Activated CD4-positive, alpha-beta T cell treated with anti-CD3 and anti-CD28 coated beads, Interleukin-2, amount 50 U/mL, for 1 hour (primary cell): ENCODE data around the gene SUSD5.
"Not testable (repeated sequence)": the region's sequence is repeated elsewhere in the genome, so short reads cannot be mapped to it uniquely, and the experiment has no call there.

Experiments
- DNase-seq: peaks from one replicate; pipeline ENCODE4 v3.0.0-alpha.2; 2020

Gene SUSD5

GRCh38 chr3:33187368-33187634, 31.3 kb downstream of the SUSD5 start:
- no peak for DNase-seq

DNA sequence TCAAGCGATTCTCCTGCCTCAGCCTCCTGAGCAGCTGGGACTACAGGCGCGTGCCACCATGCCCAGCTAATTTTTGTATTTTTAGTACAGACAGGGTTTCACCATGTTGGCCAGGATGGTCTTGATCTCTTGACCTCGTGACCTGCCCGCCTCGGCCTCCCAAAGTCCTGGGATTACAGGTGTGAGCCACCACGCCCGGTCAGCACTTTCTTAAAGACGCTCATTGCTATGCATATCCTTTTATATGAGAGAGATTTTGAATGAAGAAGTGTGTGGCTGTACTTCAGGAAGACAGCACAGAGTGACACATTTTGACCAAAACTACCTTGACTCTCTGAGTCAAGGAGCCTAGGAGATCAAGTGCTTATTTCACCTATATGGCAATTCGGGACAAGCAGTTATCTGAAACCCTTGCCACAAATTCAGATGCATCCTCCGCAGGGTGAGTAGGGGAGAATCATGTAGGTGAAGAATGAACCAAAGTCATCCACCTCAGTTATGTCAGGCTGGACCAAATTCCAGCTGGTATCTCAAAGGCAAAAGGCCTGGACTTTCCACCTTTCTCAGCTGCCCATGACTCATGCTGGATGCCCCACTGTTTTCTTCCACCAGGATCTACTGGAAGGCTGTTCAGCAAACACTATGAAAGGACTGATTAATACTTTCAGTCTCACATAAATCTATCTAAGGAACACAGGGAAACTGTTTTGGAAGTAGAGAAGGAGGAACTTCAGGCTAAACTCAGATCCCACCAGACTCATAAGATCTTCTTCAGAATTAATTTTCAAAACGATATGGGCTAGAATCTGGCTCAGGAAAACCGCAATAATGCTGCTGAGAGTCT, 31.9 kb downstream of the SUSD5 start:
- no peak for DNase-seq

DNA sequence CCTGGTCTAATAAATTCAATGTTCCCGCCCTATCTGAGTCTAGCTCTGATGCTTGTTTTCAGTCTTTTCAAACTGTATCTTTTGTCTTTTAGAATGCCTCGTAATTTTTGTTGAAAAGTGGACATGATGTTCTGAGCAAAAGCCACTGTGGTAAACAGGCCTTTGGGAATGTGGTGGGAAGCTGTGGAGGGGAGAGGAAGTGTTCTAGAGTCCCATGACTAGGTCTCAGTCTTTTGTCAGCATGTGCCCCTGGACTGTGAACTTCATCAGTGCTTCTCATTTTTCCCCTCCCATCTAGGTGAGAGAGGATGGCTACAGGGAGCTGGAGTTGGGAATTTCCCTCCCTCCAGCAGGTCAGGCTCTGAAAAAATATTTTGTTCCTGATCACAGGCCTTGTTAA, 33.7 kb downstream of the SUSD5 start:
- DNase-seq: no peak

DNA sequence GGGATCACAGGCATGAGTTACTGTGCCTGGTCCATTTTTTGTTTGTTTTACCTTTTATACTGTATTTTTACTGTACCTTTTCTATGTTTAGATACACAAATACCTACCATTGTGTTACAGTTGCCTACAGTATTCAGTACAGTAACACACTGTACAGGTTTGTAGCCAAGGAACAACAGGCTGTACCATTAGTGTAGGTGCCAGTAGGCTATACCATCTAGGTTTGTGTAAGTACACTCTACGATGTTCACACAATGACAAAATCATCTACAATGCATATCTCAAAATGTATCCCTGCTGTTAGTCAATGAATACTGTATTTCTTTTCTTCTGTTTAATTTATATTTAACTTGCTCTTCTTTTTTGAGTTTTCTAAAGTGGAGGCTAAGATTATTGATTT, 37.0 kb downstream of the SUSD5 start:
- DNase-seq: not testable (repeated sequence)

DNA sequence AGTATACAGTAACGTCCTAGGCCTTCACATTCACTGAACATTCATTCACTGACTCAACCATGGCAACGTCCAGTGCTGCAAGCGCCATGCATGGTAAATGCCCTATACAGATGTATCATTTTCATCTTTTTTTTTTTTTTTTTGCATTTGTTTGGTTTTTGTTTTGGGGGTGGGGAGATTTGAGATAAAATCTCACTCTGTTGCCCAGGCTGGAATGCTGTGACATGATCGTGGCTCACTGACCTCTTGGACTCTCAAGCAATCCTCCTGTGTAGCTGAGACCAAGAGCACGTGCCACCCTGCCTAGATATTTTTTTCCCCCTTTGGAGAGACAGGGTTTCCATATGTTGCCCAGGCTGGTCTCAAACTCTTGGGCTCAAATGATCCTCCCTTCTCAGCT, 37.4 kb downstream of the SUSD5 start:
- DNase-seq: no peak

DNA sequence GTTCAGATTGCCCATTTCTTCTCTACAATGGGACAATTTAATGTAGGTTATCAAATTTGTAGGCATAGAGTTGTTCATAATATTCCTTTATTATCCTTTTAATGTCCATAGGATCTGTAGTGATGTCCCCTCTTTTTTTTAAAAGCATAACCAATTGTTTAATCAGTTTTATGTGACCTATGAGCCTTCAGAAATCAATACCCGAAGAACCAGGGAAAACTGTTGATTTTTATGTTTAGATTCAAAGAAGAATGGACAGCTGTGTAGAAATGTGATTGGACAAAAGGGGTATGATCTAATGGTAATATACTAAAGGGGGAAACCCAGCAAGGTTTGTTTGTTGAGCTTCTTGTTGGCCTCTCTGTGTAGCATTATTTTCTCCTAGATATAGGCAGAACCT, 39.5 kb downstream of the SUSD5 start:
- no peak for DNase-seq

DNA sequence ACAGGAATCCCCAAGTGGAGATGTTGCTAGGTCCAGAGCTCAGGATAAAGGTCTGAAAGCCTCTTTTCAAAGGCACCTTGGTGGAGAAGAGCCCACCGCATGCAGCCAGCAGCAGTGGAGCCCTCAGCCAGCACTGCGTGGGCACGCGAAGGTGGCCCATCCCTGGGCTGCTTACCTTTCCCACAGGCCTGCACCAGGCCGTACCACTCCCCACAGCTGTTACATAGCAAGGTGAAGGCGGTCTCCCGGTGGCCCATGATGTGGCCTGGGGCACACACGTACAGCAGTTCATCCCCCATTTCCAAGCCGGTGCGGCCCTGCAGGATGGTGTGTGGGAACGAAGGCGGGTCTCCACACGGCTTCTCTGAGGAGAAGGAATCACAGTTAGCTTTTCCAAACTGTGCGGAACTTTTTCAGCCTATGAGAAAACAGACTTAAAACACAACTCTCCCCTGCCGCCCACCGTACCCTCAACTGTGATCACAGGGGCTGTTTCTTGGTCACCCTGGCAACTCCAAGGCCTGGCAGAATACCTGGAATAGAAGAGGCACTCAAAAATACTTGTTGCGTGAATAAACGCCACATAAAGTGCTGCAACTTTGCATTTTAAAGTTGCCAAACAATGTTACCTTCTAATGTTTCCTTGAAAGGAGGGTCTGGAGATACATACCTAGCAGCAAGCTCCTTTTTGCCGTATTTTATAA, 43.7 kb downstream of the SUSD5 start:
- DNase-seq: no peak

DNA sequence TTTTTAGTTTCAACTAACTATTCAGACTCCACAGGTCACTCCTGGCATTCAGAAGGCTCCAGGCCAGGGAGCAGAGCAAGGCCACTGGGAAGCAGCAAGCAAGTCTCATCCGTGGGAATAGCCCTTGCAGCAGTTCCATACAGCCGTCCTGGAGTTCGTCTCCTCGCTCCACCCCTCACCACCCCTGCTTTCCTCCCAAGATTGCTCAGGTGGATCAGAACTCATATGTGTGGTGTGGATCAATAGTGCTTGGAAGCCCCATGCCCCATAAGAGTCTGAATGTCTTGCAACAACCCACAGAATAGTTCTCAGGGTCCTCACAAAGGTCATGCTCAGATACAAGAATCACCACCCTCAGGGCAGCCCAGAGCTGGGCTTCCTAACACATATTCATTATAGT, 44.5 kb downstream of the SUSD5 start:
- no peak for DNase-seq

- no peak for DNase-seq
Measured at GRCh38 chr3:33173672-33174071, 44.9 kb downstream of the SUSD5 start.

DNA sequence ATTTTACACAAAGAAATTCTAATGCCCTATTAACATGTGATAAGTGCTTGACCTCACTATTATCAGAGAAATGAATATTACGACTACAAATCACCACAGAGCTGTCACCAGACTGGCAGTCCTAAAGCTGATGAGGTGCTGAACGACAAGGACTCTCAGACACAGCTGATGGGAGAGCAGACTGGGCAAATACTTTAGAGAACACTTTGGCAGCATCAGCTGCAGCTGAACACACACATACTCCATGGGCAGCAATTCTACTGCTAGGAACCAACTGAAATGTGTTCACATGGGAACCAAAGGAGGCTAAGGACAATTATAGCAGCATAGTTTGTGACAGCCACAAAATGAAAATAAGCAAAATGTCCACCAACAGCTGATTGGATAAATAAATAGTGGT, 45.5 kb downstream of the SUSD5 start:
- no peak for DNase-seq

DNA sequence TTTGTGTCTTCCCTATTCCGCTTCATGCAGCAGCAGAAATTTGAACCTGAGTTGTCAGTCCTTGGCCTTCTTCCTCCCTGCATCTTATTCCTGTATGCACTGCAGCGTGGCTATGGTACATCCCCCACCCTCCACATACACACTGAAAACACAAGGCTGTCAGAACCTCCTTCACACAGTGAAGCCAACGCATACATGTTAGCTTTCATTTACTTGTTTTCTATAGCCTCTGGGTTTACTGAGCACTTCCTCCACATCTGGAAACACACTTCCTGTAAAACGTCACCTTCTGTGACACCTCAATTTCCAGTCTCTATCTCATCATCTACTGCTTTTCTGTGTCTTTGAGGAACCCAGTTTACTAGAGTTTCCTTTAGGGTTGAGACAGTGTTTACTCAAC, 47.0 kb downstream of the SUSD5 start:
- DNase-seq: no peak

DNA sequence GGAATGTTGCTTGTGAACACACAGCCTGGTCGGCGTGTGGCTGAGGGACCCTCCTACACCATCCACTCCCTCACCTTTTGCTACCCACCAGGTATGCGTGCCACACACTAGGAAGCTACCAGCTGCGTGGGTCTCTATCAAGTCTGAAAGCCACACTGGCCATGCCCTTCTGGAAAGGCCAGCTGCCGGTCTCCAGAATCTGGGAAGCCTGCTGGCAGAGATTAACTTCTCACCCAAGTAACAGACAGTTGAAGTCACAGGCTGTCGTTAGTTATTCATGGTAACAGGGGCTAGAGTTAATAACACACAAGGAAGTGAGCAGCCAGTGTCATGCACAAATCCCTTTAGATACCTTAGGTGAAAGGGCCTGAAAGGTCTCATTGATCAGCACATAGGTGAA, 48.1 kb downstream of the SUSD5 start:
- no peak for DNase-seq

DNA sequence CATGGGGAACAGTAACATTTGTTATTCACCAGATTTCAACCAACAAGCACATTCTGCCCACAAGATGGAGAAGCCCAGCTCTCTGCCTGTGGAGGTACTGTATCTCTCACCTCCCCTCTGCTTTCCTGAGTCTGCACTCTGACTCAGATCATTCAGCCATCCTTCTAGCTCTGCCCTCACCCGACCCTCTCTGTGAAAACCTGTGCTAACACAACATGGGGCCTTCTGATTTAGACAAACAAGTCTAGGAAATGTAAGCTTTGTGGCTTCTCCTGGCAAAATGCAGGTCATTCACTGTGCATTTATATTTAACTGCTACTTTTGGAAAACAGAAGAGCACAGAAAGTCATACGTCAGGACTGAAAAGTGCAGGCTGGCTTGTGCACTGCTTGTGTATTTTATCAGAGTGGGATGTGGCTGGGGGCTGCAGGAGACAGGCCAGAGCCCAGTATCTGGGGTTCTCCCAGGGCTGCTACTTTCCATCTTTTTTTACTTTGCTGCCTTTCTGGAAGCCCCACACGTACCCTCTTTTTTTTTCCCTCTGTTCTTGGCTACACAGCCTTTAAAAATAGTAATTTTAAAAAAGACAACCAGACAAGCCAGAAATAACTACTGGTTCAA, 50.8 kb downstream of the SUSD5 start:
- no peak for DNase-seq

DNA sequence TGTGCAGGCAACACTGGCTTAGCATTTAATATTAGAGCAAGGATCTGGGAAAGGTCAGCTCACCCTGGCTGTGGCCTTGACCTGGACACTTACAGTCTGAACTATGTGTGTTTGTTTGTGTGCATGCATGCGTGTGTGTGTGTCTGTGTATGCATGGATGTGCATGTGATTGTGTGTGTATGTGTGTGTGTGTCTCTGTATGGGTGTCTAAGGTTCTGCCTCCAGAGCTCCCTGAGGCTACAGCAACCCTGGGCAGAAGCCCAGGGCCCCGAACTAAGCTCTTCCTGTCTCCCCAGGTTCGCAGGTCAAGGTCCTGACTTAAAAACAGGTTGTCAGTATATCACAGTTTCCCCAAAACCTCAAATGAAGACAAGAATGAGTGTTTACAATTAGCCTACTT, 51.3 kb downstream of the SUSD5 start:
- no peak for DNase-seq

GRCh38 chr3:33166095-33166494, 52.5 kb downstream of the SUSD5 start:
- no peak for DNase-seq

DNA sequence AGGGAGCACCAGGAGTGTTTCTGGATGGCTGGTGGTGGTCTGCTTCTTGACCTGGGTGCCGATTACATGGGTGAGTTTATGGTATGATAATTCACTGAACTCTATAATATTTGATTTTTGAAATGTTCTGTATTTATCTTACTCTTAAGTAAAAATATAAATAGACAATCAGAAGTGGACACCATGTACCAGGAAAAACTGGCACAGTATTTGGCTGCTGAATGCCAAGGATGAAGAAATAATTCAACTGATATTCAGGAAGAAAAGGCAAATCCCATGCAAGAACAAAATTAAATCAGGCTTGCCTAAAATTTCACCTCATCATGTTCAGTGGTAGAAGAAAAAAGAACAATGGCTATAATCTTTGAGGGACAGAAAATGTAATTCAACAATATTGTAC, 53.2 kb downstream of the SUSD5 start:
- DNase-seq: no peak

- not testable (repeated sequence) for DNase-seq
Measured at GRCh38 chr3:33162621-33163020, 56.0 kb downstream of the SUSD5 start.

DNA sequence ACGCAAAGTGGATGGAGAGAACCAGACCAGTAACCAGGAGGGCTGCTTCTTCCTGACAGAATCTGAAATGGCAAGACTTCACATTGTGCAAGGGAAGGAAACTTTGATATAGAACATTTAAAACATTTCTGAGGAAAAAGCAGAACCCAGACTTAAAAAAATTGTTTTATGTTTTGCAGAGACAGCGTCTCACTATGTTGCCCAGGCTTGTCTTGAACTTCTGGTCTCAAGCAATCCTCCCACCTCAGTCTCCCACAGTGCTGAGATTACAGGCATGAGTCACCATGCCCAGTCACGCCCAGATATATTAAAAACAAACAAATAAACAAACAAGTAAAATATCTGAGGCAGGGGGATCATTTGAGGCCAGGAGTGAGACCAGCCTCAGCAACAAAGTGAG, 58.6 kb downstream of the SUSD5 start:
- no peak for DNase-seq

DNA sequence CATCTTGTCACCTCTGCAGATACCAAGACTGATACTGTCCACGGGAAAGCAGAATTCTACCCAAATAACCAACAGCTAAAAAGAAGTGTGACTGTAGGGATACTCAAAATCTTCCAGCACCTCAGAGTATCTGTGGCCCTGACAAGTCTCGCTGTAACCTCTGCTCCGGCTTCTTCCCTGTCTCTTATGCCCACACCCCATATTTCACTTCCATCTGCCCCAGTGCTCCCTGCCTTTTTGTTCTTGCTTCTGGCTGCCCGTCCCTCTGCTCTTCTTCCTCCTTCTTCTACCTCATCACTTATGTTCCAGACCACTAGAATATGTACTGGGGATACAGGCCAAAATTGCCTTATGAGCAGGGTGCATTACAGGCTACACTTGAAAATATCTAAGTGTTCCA, 59.4 kb downstream of the SUSD5 start:
- no peak for DNase-seq

GRCh38 chr3:33155301-33155700, 63.3 kb downstream of the SUSD5 start:
- no peak for DNase-seq

GRCh38 chr3:33153782-33154181, 64.8 kb downstream of the SUSD5 start:
- no peak for DNase-seq

DNA sequence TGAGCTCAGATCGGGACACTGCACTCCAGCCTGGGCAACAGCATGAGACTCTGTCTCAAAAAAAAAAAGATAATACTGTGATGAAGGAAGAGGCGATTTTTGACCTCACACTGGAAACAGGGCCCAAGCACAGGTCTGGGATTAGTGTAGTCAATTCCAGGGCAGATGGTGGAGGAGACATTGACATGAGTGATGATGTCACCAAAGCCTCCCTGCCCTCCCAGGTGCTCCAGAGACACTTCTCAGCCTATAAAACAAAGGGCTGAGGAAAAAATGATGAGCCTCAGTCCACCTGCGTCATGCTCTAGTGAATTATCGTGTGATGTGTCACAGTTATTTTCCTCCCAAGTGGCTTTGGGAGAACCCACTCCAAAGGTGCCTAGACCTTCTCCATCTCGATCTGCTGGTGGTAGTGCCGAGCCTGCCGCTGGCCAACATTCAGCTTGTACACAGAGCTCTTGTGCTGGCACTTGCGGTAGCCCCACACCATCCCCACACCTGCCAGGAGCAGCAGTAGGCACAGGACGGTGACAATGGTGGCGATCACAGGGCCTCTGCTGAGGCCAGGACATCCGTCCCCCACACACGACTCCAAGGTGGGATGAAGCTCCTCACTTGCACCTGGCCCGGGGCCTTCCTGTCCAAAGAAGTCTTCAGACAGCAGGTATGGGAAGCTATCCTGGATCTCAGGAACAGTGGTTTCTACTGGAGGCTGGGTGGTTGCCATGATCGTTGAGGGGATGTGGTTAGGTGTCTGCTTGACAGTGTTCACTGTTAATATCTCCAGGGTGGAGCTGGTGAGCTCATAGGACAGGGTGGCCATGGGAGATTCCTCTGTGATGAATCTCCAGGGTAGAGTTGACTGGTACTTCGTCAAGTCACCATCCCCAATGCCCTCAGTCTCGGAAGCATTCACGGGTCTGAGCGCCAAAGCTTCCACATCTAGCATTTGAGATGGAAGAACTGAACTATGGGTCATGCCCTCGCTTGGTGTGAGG, 65.9 kb downstream of the SUSD5 start:
- DNase-seq: no peak

DNA sequence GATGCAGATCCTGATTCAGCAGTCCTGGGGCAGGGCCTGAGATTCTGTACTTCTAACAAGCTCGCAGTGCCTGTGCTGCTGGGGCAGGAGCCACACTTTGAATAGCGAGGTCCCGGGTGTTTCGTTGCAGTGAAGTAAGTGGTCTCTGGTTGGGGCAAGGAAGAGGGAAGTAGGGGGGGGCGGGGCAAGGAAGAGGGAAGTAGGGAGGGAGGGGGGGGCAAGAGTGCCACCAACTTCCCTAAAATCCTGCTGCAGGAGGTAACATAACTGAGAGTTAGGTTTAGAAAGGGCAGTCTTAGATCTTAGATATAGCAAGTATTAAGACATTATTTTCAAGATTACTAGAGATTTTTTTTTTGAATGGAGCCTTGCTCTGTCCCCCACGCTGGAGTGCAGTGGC, 69.3 kb downstream of the SUSD5 start:
- no peak for DNase-seq
